Type B pancreatic cell (in vitro differentiated cells): ENCODE results near the gene ADCYAP1R1. TPM values are rescaled to one million over a fixed set of nuclear protein-coding genes. Genes with fewer than 3 reads are reported as not detected.

Experiments
- DNase-seq: peaks from one replicate; pipeline ENCODE4 v3.0.0; 2021; ENCODE audit warnings: mixed read lengths; ENCODE audit not compliant: unreplicated experiment; ENCODE audit errors: extremely low spot score
- H3K27ac Mint-ChIP-seq: 2 replicates; pipeline ENCODE4 v1.8.0; 2021; ENCODE audit warnings: mild to moderate bottlenecking, mixed read lengths
- H3K27me3 Mint-ChIP-seq: 2 replicates; pipeline ENCODE4 v1.8.0; 2021; ENCODE audit warnings: mixed read lengths
- H3K36me3 Mint-ChIP-seq: 2 replicates; pipeline ENCODE4 v1.8.0; 2021; ENCODE audit warnings: mixed read lengths
- H3K4me1 Mint-ChIP-seq: one replicate; pipeline ENCODE4 v1.8.0; 2021; ENCODE audit warnings: mixed read lengths; ENCODE audit not compliant: unreplicated experiment
- H3K4me3 Mint-ChIP-seq: 2 replicates; pipeline ENCODE4 v1.8.0; 2021; ENCODE audit warnings: mild to moderate bottlenecking, mixed read lengths
- H3K9me3 Mint-ChIP-seq: 2 replicates; pipeline ENCODE4 v1.8.0; 2021; ENCODE audit warnings: mixed read lengths
- total RNA-seq: library from RNA; stranded (reverse); gene quantifications from 2 replicates; pipeline ENCODE4 v1.2.1, GENCODE V29; 2021; ENCODE audit warnings: low replicate concordance
- TF ChIP-seq, protein P1 (sequence below): fragments of 200-600 bp; sonication (generic); conservative IDR thresholded peaks from 2 replicates; pipeline ENCODE4 v1.5.0; 2021; ENCODE audit warnings: antibody characterized with exemption, mild to moderate bottlenecking

Gene ADCYAP1R1
- total RNA-seq, 1 donor from 2014 or later = 2.8 TPM

DNA sequence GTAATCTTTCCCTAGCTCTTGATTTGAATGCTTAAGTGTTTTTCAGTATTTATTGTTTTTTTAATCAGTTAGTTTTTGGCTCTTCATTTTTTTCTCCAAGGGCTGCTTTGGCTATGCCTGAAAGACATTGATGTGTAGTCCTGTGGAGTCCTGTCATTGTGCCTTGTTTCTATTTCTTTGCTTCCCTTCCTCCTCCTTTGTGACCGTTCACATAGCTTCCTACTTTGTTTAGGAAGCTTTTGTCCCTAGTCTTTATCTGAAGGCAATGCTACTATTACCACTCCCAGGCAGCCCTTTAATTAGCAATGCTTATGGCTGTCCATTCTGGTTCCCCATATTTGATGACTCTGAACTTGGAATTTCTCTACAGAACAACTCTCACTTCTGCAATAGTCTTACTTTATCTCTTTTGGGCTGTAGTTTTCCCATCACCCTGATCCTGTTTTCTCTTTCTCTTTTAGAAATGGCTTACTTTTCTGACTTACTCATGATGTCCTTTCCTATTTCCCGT, 39.9 kb downstream of the ADCYAP1R1 start:
- DNase-seq = no peak
- peaks cover 21% of the 10 kb centered on the region for H3K27me3 Mint-ChIP-seq
- H3K27ac Mint-ChIP-seq = no peak overlapping the region
- TF ChIP-seq, protein P1, sequence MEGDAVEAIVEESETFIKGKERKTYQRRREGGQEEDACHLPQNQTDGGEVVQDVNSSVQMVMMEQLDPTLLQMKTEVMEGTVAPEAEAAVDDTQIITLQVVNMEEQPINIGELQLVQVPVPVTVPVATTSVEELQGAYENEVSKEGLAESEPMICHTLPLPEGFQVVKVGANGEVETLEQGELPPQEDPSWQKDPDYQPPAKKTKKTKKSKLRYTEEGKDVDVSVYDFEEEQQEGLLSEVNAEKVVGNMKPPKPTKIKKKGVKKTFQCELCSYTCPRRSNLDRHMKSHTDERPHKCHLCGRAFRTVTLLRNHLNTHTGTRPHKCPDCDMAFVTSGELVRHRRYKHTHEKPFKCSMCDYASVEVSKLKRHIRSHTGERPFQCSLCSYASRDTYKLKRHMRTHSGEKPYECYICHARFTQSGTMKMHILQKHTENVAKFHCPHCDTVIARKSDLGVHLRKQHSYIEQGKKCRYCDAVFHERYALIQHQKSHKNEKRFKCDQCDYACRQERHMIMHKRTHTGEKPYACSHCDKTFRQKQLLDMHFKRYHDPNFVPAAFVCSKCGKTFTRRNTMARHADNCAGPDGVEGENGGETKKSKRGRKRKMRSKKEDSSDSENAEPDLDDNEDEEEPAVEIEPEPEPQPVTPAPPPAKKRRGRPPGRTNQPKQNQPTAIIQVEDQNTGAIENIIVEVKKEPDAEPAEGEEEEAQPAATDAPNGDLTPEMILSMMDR = no peak
- no peaks in the 10 kb centered on the region for H3K9me3 Mint-ChIP-seq
- no peaks in the 10 kb centered on the region for H3K36me3 Mint-ChIP-seq
- no peak overlapping the region for H3K4me3 Mint-ChIP-seq
- no peaks in the 10 kb centered on the region for H3K4me1 Mint-ChIP-seq

DNA sequence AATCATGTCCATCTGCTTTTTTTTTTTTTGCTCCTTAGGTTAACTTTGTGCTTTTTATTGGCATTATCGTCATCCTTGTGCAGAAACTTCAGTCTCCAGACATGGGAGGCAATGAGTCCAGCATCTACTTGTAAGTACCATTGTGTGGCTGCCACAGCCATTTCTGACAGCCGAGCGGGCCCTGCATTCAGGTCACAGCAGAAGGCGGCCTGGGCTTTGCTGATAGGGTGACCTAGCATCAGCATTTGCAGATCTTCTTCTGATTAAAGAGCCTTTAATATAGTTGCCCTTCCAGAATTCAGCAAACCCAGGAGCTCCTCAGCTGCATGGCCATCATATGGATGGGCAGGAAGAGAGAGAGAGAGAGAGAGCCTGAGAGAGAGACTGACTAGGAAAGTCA, 40.5 kb downstream of the ADCYAP1R1 start:
- H3K36me3 Mint-ChIP-seq = no peaks in the 10 kb centered on the region
- H3K9me3 Mint-ChIP-seq = no peaks in the 10 kb centered on the region
- TF ChIP-seq, protein P1 = no peak
- no peak overlapping the region for H3K4me3 Mint-ChIP-seq
- DNase-seq = no peak
- H3K27me3 Mint-ChIP-seq = peaks cover 23% of the 10 kb centered on the region
- H3K27ac Mint-ChIP-seq = no peak overlapping the region
- H3K4me1 Mint-ChIP-seq = no peaks in the 10 kb centered on the region

- no peak for DNase-seq
- H3K27ac Mint-ChIP-seq = no peak overlapping the region
- TF ChIP-seq, protein P1 = no peak
- no peaks in the 10 kb centered on the region for H3K4me1 Mint-ChIP-seq
- no peaks in the 10 kb centered on the region for H3K9me3 Mint-ChIP-seq
- peaks cover 23% of the 10 kb centered on the region for H3K27me3 Mint-ChIP-seq
- H3K36me3 Mint-ChIP-seq = no peaks in the 10 kb centered on the region
- no peak overlapping the region for H3K4me3 Mint-ChIP-seq
Observed at GRCh38 chr7:31093282-31093681, 41.2 kb downstream of the ADCYAP1R1 start.

DNA sequence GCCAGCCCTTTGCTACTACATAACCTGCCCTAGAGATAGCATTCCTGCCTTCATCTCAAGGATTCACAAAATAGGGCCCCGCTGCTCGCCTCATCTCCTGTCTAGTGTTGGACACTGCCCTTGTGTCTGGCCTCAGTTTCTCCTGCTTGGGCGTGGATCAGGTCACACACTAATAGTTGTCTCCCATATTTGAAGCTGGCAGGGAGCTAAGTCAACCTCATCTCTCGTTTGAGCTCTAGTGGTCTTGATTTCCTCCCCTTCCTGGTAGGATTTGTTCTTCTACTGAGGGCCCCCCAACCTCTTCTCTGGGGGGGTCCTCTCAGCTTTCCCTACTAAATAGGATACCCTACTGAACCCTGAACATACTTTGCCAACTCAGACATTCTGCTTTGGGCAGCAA, 42.2 kb downstream of the ADCYAP1R1 start:
- H3K36me3 Mint-ChIP-seq = no peaks in the 10 kb centered on the region
- no peak overlapping the region for H3K27ac Mint-ChIP-seq
- H3K4me3 Mint-ChIP-seq = no peak overlapping the region
- no peak for DNase-seq
- TF ChIP-seq, protein P1 = no peak
- no peaks in the 10 kb centered on the region for H3K9me3 Mint-ChIP-seq
- H3K4me1 Mint-ChIP-seq = no peaks in the 10 kb centered on the region
- peaks cover 22% of the 10 kb centered on the region for H3K27me3 Mint-ChIP-seq

GRCh38 chr7:31095286-31096197, 43.4 kb downstream of the ADCYAP1R1 start:
- Mint-ChIP-seq H3K36me3 (no peaks in the 10 kb centered on the region), H3K27me3 (peaks cover 29% of the 10 kb centered on the region), H3K27ac (no peak overlapping the region), H3K4me3 (no peak overlapping the region), H3K4me1 (no peaks in the 10 kb centered on the region), H3K9me3 (no peaks in the 10 kb centered on the region)
- TF ChIP-seq, protein P1 = no peak
- peak; percentile 55 for DNase-seq
